Smooth muscle cell (in vitro differentiated cells): ENCODE data around the gene SIN3B. TPM values are rescaled to one million over a fixed set of nuclear protein-coding genes. Genes with fewer than 3 reads are reported as not detected.

Experiments used
- DNase-seq: peaks from one replicate; lab custom pipeline; 2025; ENCODE audit not compliant: unreplicated experiment; lab: John Stamatoyannopoulos, UW
- H2AFZ ChIP-seq: fragments of 200-600 bp; sonication (generic); 2 replicates; pipeline ENCODE4 v1.6.0; 2016; ENCODE audit warnings: antibody characterized with exemption, low read depth, mild to moderate bottlenecking
- H3F3A ChIP-seq: fragments of 200-600 bp; sonication (generic); 2 replicates; pipeline ENCODE4 v1.6.0; 2017; ENCODE audit warnings: antibody characterized with exemption, low read depth
- H3K27ac ChIP-seq: fragments of 200-600 bp; sonication (generic); 2 replicates; pipeline ENCODE4 v1.5.1; 2016; ENCODE audit warnings: low read depth, mild to moderate bottlenecking
- H3K27me3 ChIP-seq: fragments of 200-600 bp; sonication (generic); 2 replicates; pipeline ENCODE4 v1.6.1; 2016; ENCODE audit warnings: low read depth, mild to moderate bottlenecking
- H3K36me3 ChIP-seq: fragments of 200-600 bp; sonication (generic); 2 replicates; pipeline ENCODE4 v1.5.1; 2016; ENCODE audit warnings: low read depth
- H3K4me1 ChIP-seq: fragments of 200-600 bp; sonication (generic); 2 replicates; pipeline ENCODE4 v1.5.1; 2016; ENCODE audit warnings: low read depth
- H3K4me2 ChIP-seq: fragments of 200-600 bp; sonication (generic); 2 replicates; pipeline ENCODE4 v1.6.0; 2016; ENCODE audit warnings: mild to moderate bottlenecking
- H3K4me3 ChIP-seq: fragments of 200-600 bp; sonication (generic); 2 replicates; pipeline ENCODE4 v1.5.1; 2016; ENCODE audit warnings: mild to moderate bottlenecking
- H3K79me2 ChIP-seq: fragments of 200-600 bp; sonication (generic); 2 replicates; pipeline ENCODE4 v1.6.0; 2016; ENCODE audit warnings: low read depth, mild to moderate bottlenecking
- H3K9ac ChIP-seq: fragments of 200-600 bp; sonication (generic); 2 replicates; pipeline ENCODE4 v1.6.0; 2016; ENCODE audit warnings: low read depth
- H3K9me3 ChIP-seq: fragments of 200-600 bp; sonication (generic); replicated peaks from 2 replicates; pipeline ENCODE4 v1.5.1; 2016; ENCODE audit warnings: low read depth
- H4K20me1 ChIP-seq: fragments of 200-600 bp; sonication (generic); 2 replicates; pipeline ENCODE4 v1.6.0; 2016; ENCODE audit warnings: low read depth
- CTCF ChIP-seq: fragments of 200-600 bp; sonication (generic); IDR thresholded peaks from 2 replicates; pipeline ENCODE4 v1.5.1; 2017; ENCODE audit warnings: borderline replicate concordance, mild to moderate bottlenecking, antibody characterized with exemption; ENCODE audit not compliant: insufficient read depth, poor library complexity, severe bottlenecking
- WGBS: methylation state at CpG from one replicate; pipeline ENCODE4 v1.1.7; 2016; ENCODE audit warnings: low lambda C conversion rate; 5-methylcytosine and 5-hydroxymethylcytosine counted together
- polyA plus RNA-seq: library from polyadenylated mRNA; unstranded; fragments of >200 nt; fragmentation: Nextera tagmentation; extraction: Ambion mirVana; gene quantifications from 2 replicates; pipeline ENCODE4 v1.2.1, GENCODE V29; 2016
- total RNA-seq: library from RNA; depleted of rRNA; stranded (reverse); fragments of >200 nt; gene quantifications from 2 replicates; pipeline ENCODE4 v1.2.3, GENCODE V29; 2014

The SIN3B gene
- total and polyA plus RNA-seq, 2 experiments from 2014 or later = 16.5 to 25.1 TPM

- H3F3A ChIP-seq = no peaks in the 10 kb centered on the region
- 71% methylated on average over 4 of the region's 4 CpGs for WGBS
- no peak overlapping the region for H3K4me3 ChIP-seq
- no peaks in the 10 kb centered on the region for H3K9me3 ChIP-seq
- no peak overlapping the region for H3K27ac ChIP-seq
- no peak overlapping the region for H2AFZ ChIP-seq
- no peaks in the 10 kb centered on the region for H3K36me3 ChIP-seq
- no peaks in the 10 kb centered on the region for H3K27me3 ChIP-seq
- no peaks in the 10 kb centered on the region for H3K79me2 ChIP-seq
- no peak for TF ChIP-seq CTCF
- no peaks in the 10 kb centered on the region for H3K4me1 ChIP-seq
- no peak overlapping the region for H3K4me2 ChIP-seq
- H4K20me1 ChIP-seq = no peaks in the 10 kb centered on the region
- no peak overlapping the region for H3K9ac ChIP-seq
- DNase-seq = no peak
These were observed 63.2 kb downstream of the SIN3B start for GRCh38 chr19:16892436-16892835.

GRCh38 chr19:16892868-16893685, 63.9 kb downstream of the SIN3B start:
- Histone ChIP-seq H4K20me1 (no peaks in the 10 kb centered on the region), H3K79me2 (no peaks in the 10 kb centered on the region), H3K4me2 (no peak overlapping the region), H3F3A (no peaks in the 10 kb centered on the region), H3K4me1 (no peaks in the 10 kb centered on the region), H3K9me3 (no peaks in the 10 kb centered on the region), H3K27ac (no peak overlapping the region), H3K27me3 (no peaks in the 10 kb centered on the region), H2AFZ (no peak overlapping the region), H3K9ac (no peak overlapping the region), H3K4me3 (no peak overlapping the region), H3K36me3 (no peaks in the 10 kb centered on the region)
- WGBS = 94% methylated on average over 19 of the region's 19 CpGs
- TF ChIP-seq CTCF = no peak
- no peak for DNase-seq

- H3K79me2 ChIP-seq = no peaks in the 10 kb centered on the region
- no peaks in the 10 kb centered on the region for H3K36me3 ChIP-seq
- DNase-seq = no peak
- no peaks in the 10 kb centered on the region for H3K4me1 ChIP-seq
- no peak overlapping the region for H3K9ac ChIP-seq
- WGBS = 86% methylated on average over 14 of the region's 14 CpGs
- no peaks in the 10 kb centered on the region for H4K20me1 ChIP-seq
- TF ChIP-seq CTCF = no peak
- H3K27me3 ChIP-seq = no peaks in the 10 kb centered on the region
- no peak overlapping the region for H3K4me3 ChIP-seq
- no peak overlapping the region for H3K4me2 ChIP-seq
- H2AFZ ChIP-seq = no peak overlapping the region
- no peaks in the 10 kb centered on the region for H3F3A ChIP-seq
- H3K9me3 ChIP-seq = no peaks in the 10 kb centered on the region
- H3K27ac ChIP-seq = no peak overlapping the region
These were observed 64.4 kb downstream of the SIN3B start for GRCh38 chr19:16893686-16893989.

GRCh38 chr19:16894080-16894479, 64.9 kb downstream of the SIN3B start:
- Histone ChIP-seq H4K20me1 (no peaks in the 10 kb centered on the region), H3K9ac (no peak overlapping the region), H3K9me3 (no peaks in the 10 kb centered on the region), H3K4me2 (no peak overlapping the region), H3K4me3 (no peak overlapping the region), H3K27me3 (no peaks in the 10 kb centered on the region), H3K4me1 (no peaks in the 10 kb centered on the region), H3K27ac (no peak overlapping the region), H3F3A (no peaks in the 10 kb centered on the region), H2AFZ (no peak overlapping the region), H3K36me3 (no peaks in the 10 kb centered on the region), H3K79me2 (no peaks in the 10 kb centered on the region)
- TF ChIP-seq CTCF = no peak
- WGBS = 81% methylated on average over 7 of the region's 7 CpGs
- no peak for DNase-seq
